Stimulated activated CD8-positive, alpha-beta memory T cell treated with anti-CD3 and anti-CD28 coated beads, Interleukin-15, amount 100 ng/mL, for 48 hours (primary cell): ENCODE data around the gene GNG8.

Experiments used
- DNase-seq, 2 donors: peaks; one replicate each; pipeline ENCODE4 v3.0.0-alpha.2; 2020; ENCODE audit warnings: low read depth in 2 of 2

GNG8 gene

GRCh38 chr19:46635920-46636761 is at the start of gene GNG8:
GNG8 (minus strand) TSS chr19:46636202; CDS start chr19:46634682, 1,520 bp downstream.
- DNase-seq: no peak

GRCh38 chr19:46685189-46685588 is 49.2 kb upstream of the GNG8 start:
- DNase-seq: no peak

GRCh38 chr19:46678110-46678732 is 42.2 kb upstream of the GNG8 start:
- peak; percentile 48 to 56 for DNase-seq

- DNase-seq: no peak
Measured at GRCh38 chr19:46674416-46675178, 38.6 kb upstream of the GNG8 start.

- no peak for DNase-seq
Measured at GRCh38 chr19:46670813-46671212, 34.8 kb upstream of the GNG8 start.

- DNase-seq: no peak
Measured at GRCh38 chr19:46668662-46669061, 32.7 kb upstream of the GNG8 start.

- DNase-seq: no peak
Measured at GRCh38 chr19:46665072-46665471, 29.1 kb upstream of the GNG8 start.

GRCh38 chr19:46661735-46662592 is 26.0 kb upstream of the GNG8 start:
- peak; percentile 62 to 63 for DNase-seq

- DNase-seq: peak; percentile 100
Measured at GRCh38 chr19:46661020-46661731, 25.2 kb upstream of the GNG8 start, which contains the start of gene DACT3. DACT3 (minus strand) TSS chr19:46661182; CDS start chr19:46661064, 118 bp downstream.

- no peak for DNase-seq
Measured at GRCh38 chr19:46660551-46661019, 24.6 kb upstream of the GNG8 start.

GRCh38 chr19:46660008-46660517 is 24.1 kb upstream of the GNG8 start:
- DNase-seq: no peak

- DNase-seq: no peak
Measured at GRCh38 chr19:46659151-46660007, 23.4 kb upstream of the GNG8 start.

GRCh38 chr19:46656541-46656940 is 20.5 kb upstream of the GNG8 start:
- no peak for DNase-seq

- DNase-seq: no peak
Measured at GRCh38 chr19:46654621-46655152, 18.7 kb upstream of the GNG8 start.

- DNase-seq: no peak
Measured at GRCh38 chr19:46650445-46650844, 14.4 kb upstream of the GNG8 start.

- no peak for DNase-seq
Measured at GRCh38 chr19:46648961-46649960, 13.3 kb upstream of the GNG8 start.

GRCh38 chr19:46648060-46648960 is 12.3 kb upstream of the GNG8 start:
- no peak for DNase-seq
